Effector CD8-positive, alpha-beta T cell (primary cell): Measurements from ENCODE around the gene SH3BP5.

Source experiments
- DNase-seq: peaks from one replicate; lab custom pipeline; 2025; lab: John Stamatoyannopoulos, UW

SH3BP5 gene

DNA sequence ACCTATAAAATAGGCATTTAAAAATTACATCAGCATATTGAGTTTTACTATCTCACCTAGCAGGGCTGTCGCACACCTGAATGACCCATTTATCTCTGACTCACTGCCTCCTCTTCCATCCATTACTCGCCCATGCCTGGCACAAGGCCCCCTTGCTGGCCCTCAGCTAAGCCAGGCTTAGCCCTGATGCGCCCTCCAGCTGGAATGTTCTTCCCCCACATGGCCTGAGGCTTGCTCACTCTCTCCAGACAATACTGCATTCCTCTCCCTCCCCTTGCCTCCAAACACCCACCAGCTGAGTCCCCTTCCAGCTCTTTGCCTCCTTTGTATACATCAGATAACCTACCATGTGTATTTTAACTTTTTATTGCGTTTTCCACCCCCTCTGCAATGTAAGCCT, 7.2 kb downstream of the SH3BP5 start:
- DNase-seq: no peak

GRCh38 chr3:15324379-15324808, 8.0 kb downstream of the SH3BP5 start:
- DNase-seq: no peak

DNA sequence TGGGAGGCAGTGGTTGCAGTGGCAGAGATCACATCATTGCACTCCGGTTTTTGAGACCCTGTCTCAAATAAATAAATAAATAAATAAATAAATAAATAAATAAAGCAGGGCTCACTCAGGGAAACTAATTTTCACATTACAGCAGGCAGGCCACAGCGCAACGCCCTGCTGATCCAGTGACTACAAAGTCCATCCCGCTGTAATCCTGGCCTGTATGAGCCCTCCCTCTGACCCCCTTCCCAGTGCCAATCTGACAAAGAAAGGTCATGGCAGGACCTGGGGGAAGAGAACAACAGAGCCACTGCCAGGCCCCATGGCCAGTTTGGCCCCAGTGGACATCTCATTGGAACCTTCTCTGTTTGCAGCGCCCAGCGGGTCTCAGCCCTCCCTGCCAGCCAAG, 9.3 kb downstream of the SH3BP5 start:
- DNase-seq: no peak

GRCh38 chr3:15321349-15321748, 11.0 kb downstream of the SH3BP5 start:
- DNase-seq: no peak

GRCh38 chr3:15319575-15319974, 12.8 kb downstream of the SH3BP5 start:
- no peak for DNase-seq

- DNase-seq: no peak
These were observed 13.2 kb downstream of the SH3BP5 start for GRCh38 chr3:15319136-15319535.

DNA sequence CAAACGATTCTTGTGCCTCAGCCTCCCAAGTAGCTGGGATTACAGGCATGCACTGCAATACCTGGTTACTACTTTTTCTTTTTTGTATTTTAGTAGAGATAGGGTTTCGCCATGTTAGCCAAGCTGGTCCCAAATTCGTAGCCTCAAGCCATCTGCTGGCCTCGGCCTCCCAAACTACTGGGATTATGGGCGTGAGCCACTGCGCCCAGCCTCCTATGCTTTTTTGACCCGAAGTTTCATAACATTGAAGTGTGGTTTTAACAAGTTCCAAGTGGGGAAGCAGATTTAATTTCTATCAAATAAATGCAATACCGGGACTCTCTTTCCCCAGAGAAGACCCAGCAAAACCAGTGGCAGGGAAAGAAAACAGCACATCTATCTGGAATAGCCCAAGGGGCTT, 13.7 kb downstream of the SH3BP5 start:
- no peak for DNase-seq

DNA sequence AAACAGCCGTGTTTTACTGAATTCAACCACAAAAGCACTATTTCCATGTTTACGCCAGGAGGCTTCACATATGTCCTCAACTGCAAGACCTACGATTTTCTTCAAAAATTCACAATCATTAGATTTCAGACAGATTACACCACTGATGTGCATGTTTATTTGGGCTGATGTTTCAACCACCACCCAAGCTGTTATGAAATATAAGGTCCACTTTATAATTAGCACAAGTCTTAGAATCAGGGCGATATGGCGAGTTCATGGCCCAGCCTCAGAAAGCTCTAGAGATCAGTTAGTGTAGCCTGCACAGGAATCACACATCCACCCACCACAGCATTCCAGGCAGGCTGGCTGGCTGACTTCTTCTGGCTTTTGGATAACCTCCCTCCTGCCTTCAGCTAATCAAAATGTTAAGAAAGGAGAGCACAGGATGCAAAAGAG, 15.4 kb downstream of the SH3BP5 start:
- DNase-seq: no peak

- DNase-seq: no peak
These were observed 17.4 kb downstream of the SH3BP5 start for GRCh38 chr3:15315003-15315402.

DNA sequence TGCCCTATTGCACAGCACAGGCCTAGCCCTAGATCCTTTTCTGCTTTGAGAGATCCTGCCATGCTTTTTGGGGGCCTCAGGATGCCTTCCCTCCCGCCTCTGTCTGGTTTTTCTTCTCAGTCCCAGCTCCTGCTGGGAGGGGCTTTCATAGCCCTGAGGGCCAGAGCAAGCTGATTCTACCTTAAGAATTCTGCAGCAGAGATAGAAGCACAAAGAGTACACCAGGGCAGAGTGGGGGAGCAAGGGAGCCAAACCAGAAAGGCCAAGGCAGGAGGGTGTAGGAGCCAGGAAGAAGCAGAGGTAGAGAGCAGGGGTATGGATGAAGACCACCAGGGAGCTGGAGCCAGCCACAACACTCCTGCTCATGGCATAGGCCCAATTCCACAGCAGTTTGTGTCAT, 18.1 kb downstream of the SH3BP5 start:
- DNase-seq: no peak

DNA sequence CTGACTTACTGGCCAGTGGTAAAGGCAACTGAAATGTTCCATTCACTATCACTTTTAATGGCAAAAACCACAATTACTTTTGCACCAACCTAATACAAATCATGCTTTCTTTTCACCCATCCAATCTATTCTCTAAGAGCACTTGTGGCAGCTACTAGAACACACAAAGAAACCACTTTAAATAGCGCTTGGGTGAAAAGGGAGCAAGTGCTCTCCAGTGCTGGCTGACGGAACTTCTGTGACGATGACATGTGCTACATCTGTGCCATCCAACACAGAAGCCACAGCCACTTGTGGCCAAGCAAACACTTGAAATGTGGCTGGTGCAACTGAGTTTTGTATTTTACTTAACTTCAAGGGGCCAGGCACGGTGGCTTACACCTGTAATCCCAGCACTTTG, 18.9 kb downstream of the SH3BP5 start:
- DNase-seq: no peak

- no peak for DNase-seq
These were observed 19.8 kb downstream of the SH3BP5 start for GRCh38 chr3:15312550-15312949.

DNA sequence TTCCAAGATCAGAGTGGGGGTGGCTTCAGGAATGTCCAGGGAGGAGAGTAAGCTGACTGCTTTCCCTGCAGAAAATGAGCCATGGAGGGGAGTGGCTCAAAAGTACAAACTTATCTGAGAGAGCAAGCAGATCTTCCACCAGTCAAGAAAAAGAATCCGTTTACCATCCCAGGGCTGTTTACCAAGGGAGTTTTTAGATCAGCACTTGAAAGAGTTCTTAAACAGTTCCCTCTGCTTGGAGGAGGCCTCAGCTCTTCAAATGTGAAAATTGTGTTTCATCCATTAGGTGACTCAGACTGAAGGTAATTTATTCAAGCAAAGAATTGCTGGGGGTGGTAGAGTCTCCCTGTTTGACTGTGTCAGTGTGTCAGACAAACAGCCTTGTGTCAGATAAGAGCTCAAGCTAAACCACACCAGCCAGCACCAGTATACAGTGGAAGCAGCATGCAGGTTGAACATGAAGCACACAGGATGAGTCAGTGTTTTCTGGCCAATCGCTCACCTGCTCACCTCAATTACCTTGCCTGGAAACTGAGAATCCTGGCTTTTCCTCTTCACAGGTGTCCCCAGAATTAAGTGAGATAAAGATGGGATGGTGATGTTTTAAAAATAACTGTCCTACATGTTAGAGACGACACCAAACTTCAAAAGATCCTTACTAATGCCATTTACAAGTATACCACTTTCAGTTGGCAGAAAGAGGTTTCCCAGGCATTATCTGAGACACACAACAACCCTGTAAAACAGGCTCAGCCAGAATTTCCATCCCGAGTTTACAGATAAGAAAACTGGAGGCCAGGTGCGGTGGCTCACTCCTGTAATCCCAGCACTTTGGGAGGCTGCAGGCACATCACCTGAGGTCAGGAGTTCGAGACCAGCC, 21.7 kb downstream of the SH3BP5 start:
- no peak for DNase-seq

- DNase-seq: no peak
These were observed 22.6 kb downstream of the SH3BP5 start for GRCh38 chr3:15309662-15310335.

GRCh38 chr3:15307580-15307979, 24.8 kb downstream of the SH3BP5 start:
- DNase-seq: no peak

DNA sequence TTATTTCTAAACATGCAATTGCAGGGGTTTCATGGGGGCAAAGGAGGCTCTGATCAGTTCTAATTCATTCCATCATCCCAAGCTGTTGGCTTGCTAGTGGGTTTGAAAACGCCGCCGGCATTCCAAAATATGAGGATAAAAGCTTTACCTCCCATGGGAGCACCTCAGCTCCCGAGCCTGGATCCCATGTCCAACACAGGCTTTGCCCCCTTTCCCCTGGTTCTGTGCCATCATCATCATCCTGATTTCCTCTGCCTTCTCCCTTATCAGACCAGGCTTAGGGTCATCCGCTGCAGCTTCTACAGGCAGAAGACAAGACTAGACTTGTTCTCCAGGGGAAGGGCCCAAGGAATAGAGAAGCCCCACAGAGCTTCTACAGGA, 25.4 kb downstream of the SH3BP5 start:
- DNase-seq: no peak

DNA sequence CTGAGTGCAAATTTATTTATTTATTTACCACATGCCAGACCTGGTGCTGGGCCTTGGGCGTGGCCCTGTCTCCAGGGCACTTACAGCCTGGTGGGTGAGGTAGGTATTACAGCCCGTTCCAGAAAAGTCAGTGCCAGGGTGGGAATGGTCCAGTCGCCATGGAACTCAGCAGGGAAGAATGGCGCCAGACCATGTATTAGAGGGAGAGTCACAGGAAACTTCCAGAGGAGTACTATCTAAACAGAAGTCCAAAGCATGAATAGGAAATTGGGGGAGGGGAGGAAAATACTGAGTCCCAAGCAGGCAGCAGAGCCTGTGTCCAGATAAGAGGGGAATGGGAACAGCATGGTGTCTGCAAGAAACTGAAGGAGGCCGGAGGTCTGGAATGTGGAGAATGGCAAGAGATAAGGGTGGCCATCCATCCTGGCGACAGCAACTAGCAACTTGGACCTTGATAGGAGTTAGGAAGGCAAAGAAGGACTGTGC, 27.0 kb downstream of the SH3BP5 start:
- no peak for DNase-seq

GRCh38 chr3:15303728-15304127, 28.7 kb downstream of the SH3BP5 start:
- no peak for DNase-seq

DNA sequence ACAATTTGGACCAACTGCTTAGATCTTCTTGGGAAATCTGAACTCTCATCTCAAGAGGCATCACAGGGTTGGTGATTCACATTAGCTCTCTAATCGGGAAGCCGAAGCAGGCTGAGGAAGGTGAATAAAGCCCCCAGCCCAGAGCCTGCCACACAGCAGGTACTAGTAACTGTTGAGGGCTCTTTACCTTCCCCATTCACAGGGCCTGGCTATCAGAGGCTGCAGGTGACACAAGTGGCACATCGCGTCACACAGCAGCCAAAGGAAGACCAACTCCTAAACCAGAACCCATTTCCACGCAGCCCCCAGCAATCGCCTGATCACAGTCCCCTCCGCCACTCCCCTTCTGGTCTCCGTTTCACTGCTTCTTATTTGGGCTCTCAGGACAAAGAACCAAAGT, 29.2 kb downstream of the SH3BP5 start:
- no peak for DNase-seq

DNA sequence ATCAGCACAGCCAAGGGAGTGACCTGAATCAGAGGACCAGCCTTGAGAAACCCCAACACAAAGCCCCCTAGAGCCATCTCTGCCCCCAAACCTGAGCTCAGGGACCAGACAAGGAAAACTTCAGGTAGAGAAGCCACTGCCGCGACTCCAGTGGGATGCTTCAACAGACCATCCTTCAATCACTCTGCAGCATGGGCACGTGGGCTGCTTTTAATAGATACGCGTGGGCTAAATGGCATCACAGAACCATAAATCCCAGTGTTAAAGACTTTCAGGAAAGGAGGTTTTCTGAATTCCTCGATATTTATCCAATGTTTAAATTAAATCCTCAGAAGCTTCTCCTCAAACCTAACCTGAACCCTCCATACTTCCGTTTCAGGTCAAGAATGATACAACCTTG, 30.6 kb downstream of the SH3BP5 start:
- DNase-seq: no peak

DNA sequence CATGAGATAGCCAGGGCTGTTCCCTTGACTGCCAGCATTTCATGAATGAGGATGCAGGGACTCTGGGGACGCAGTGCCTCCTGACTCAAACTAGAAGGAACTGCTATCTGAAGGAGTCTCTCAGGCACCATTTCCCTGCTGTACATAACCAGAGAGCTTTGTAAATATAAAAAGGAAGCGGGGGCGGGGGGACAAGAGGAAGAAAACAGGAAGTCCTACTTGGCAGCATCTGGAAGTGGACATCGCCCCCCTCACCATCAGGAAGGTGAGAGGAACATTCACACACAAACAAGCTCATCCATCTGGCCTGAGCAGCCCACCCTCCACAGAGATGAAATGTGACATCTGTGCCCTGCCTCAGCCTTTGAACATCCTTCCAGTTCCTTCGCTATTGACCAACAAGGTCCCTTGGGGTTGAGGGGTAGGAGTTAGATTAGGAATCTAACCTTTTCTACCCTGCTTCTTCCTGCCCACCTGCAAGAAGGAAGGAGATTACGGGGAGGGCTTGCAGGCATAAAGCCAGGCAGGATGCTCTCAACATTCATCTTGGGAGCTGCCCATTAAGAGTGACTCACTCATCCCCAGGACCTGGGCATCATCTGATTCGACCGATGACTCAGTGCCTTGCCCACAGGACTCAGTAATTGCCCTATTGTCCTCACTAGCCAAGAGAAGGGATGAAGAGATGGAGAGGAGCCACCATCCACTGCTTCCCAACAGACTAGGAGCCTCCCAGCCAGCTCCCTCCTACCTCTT, 31.9 kb downstream of the SH3BP5 start:
- DNase-seq: no peak

DNA sequence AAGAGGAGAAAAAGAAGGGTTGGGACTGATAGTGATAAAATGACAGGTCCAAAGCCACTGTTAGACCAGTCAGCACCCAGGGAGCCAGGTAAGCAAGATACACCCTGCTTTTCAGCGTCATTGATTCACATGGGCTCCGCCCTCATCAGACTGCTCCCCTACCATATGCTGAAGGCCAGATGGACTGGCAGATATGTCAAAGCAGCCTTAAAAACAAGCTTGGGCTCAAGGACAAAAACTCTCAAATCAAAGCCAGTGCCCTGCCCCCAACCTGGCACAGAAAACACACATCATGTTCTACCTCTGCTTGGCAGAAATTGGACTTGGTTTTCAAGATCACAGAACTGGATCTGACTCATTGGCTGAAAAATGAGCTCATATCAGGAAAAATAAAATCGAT, 33.4 kb downstream of the SH3BP5 start:
- no peak for DNase-seq

DNA sequence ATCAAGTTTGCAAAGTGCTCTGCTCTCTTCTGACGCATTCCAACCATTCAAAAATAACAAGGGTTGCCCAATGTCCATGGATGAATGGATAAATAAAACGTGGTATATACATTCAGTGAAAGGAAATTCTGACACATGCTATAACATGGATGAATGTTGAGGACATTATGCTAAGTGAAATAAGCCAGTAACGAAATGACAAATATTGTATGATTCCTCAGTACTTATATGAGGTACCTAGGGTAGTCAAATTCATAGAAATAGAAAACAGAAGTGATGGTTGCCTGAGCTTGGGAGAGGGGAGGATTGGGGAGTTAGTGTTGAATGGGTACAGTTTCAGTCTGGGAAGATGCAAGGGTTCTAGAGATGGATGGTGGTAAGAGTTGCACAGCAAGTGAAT, 33.9 kb downstream of the SH3BP5 start:
- no peak for DNase-seq
